H1 (cell line): ENCODE measurements around the gene TTC33. TPM values are rescaled to one million over a fixed set of nuclear protein-coding genes. Genes with fewer than 3 reads are reported as not detected.

Source experiments
- CTCF ChIA-PET: fragments of 300-600 bp; sonication (Branson Sonifier 250); formaldehyde crosslinking; loops from one replicate; lab custom pipeline; 2021; ENCODE audit not compliant: partially characterized antibody; lab: Charles Lee
- POLR2A ChIA-PET: fragments of 300-600 bp; sonication (Branson Sonifier 250); formaldehyde crosslinking; loops from one replicate; lab custom pipeline; 2021; ENCODE audit warnings: inconsistent platforms; ENCODE audit not compliant: partially characterized antibody; lab: Charles Lee
- DNase-seq, 2 experiments: peaks; one replicate each; pipeline versions ENCODE4 v3.0.0 to v3.0.0-alpha.2; 2010 to 2022; ENCODE audit warnings: low spot score in 2 of 2, low read depth in 1 of 2, mixed read lengths in 1 of 2
- FAIRE-seq: peaks from 2 replicates; lab custom pipeline; 2011; peaks lifted over from hg19 to GRCh38; lab: Jason Lieb, UNC
- H2AFZ ChIP-seq: 2 replicates; pipeline ENCODE4 v1.8.1; 2012; ENCODE audit warnings: low read length, inconsistent platforms
- H2AK5ac ChIP-seq: 2 replicates; pipeline ENCODE4 v1.6.1; 2013; ENCODE audit warnings: low read depth, low read length
- H2BK120ac ChIP-seq: replicated peaks from 2 replicates; pipeline ENCODE3; 2013; ENCODE audit warnings: low read depth, low read length, inconsistent platforms
- H2BK12ac ChIP-seq: 2 replicates; pipeline ENCODE4 v1.6.1; 2013; ENCODE audit warnings: low read depth, low read length
- H2BK15ac ChIP-seq: 2 replicates; pipeline ENCODE4 v1.6.1; 2013; ENCODE audit warnings: low read length
- H2BK20ac ChIP-seq: 2 replicates; pipeline ENCODE4 v1.6.1; 2013; ENCODE audit warnings: low read length
- H2BK5ac ChIP-seq: 2 replicates; pipeline ENCODE4 v1.6.1; 2013; ENCODE audit warnings: low read depth, low read length
- H3K14ac ChIP-seq: 2 replicates; pipeline ENCODE4 v1.6.1; 2013; ENCODE audit warnings: inconsistent platforms; ENCODE audit not compliant: insufficient read length
- H3K18ac ChIP-seq: 2 replicates; pipeline ENCODE4 v1.6.1; 2013; ENCODE audit warnings: low read length; ENCODE audit errors: extremely low read depth
- H3K23ac ChIP-seq: 2 replicates; pipeline ENCODE4 v1.6.1; 2013; ENCODE audit warnings: inconsistent platforms; ENCODE audit not compliant: insufficient read length
- H3K23me2 ChIP-seq: 2 replicates; pipeline ENCODE4 v1.6.1; 2013; ENCODE audit warnings: low read depth, low read length
- H3K27ac ChIP-seq: 2 replicates; pipeline ENCODE4 v1.6.1; 2011; ENCODE audit warnings: low read depth, low read length, inconsistent platforms
- H3K27me3 ChIP-seq, 4 experiments: replicated peaks in 1 of 4; 1 replicate in 1 of 4; 2 replicates in 3 of 4; pipeline versions ENCODE4 v1.6.1 to v1.8.1; 2011 to 2013; ENCODE audit warnings: low read length in 3 of 4, mild to moderate bottlenecking in 3 of 4, inconsistent platforms in 2 of 4, mixed read lengths in 2 of 4, moderate library complexity in 1 of 4; ENCODE audit not compliant: control insufficient read depth in 3 of 4, insufficient read depth in 3 of 4; ENCODE audit errors: extremely low read depth in 1 of 4
- H3K36me3 ChIP-seq, 4 experiments: 2 replicates each; pipeline versions ENCODE4 v1.6.1 to v1.8.1; 2011 to 2013; ENCODE audit warnings: mild to moderate bottlenecking in 4 of 4, low read length in 3 of 4, moderate library complexity in 2 of 4, control low read depth in 1 of 4, inconsistent platforms in 1 of 4; ENCODE audit not compliant: insufficient read depth in 4 of 4, control insufficient read depth in 2 of 4
- H3K4ac ChIP-seq: replicated peaks from 2 replicates; pipeline ENCODE3; 2013; ENCODE audit warnings: low read length, low read depth, mixed read lengths, inconsistent platforms; ENCODE audit not compliant: insufficient read length
- H3K4me1 ChIP-seq, 4 experiments: replicated peaks in 1 of 4; 1 replicate in 1 of 4; 2 replicates in 3 of 4; pipeline versions ENCODE4 v1.6.1 to v1.8.1; 2011 to 2013; ENCODE audit warnings: low read length in 3 of 4, inconsistent platforms in 2 of 4, mixed read lengths in 1 of 4; ENCODE audit not compliant: insufficient read depth in 4 of 4, control insufficient read depth in 3 of 4
- H3K4me2 ChIP-seq, 2 experiments: 2 replicates each; pipeline versions ENCODE4 v1.6.1 to v1.8.1; 2011 to 2013; ENCODE audit warnings: low read depth in 2 of 2, low read length in 2 of 2, control low read depth in 1 of 2, inconsistent platforms in 1 of 2, mild to moderate bottlenecking in 1 of 2; ENCODE audit not compliant: insufficient read depth in 1 of 2
- H3K4me3 ChIP-seq, 4 experiments: fragments of 200-600, 300-600 bp in 1 of 4; sonication (generic), shearing (Covaris generic), sonication (Bioruptor Twin) in 1 of 4; 2 replicates each; pipeline versions ENCODE4 v1.5.1 to v1.8.1; 2011 to 2016; ENCODE audit warnings: low read length in 4 of 4, low read depth in 3 of 4, control low read depth in 2 of 4, inconsistent platforms in 2 of 4, mild to moderate bottlenecking in 2 of 4, mixed read lengths in 1 of 4, moderate library complexity in 1 of 4; ENCODE audit not compliant: insufficient read depth in 2 of 4; ENCODE audit errors: extremely low read depth in 1 of 4
- H3K56ac ChIP-seq: replicated peaks from 2 replicates; pipeline ENCODE3; 2013; ENCODE audit warnings: low read depth, mild to moderate bottlenecking, mixed read lengths, low read length, inconsistent platforms; ENCODE audit not compliant: insufficient read length
- H3K79me1 ChIP-seq: 2 replicates; pipeline ENCODE4 v1.6.1; 2013; ENCODE audit warnings: low read depth, low read length, control low read depth
- H3K79me2 ChIP-seq, 2 experiments: 2 replicates each; pipeline versions ENCODE4 v1.6.1 to v1.8.1; 2012 to 2013; ENCODE audit warnings: low read length in 2 of 2, mild to moderate bottlenecking in 2 of 2, inconsistent platforms in 1 of 2; ENCODE audit not compliant: insufficient read depth in 2 of 2, control insufficient read depth in 1 of 2
- H3K9ac ChIP-seq, 4 experiments: replicated peaks in 1 of 4; 1 replicate in 1 of 4; 2 replicates in 3 of 4; pipeline versions ENCODE4 v1.6.1 to v1.8.1; 2011 to 2013; ENCODE audit warnings: low read depth in 3 of 4, low read length in 3 of 4, control low read depth in 2 of 4, mild to moderate bottlenecking in 2 of 4, moderate library complexity in 2 of 4, inconsistent platforms in 1 of 4; ENCODE audit errors: extremely low read depth in 1 of 4
- H3K9me3 ChIP-seq, 2 experiments: 2 replicates each; pipeline versions ENCODE4 v1.6.1 to v1.8.1; 2012 to 2013; ENCODE audit warnings: mild to moderate bottlenecking in 2 of 2, moderate library complexity in 2 of 2, control low read depth in 1 of 2, inconsistent platforms in 1 of 2, low read depth in 1 of 2, low read length in 1 of 2, mixed read lengths in 1 of 2; ENCODE audit not compliant: insufficient read depth in 2 of 2
- H4K20me1 ChIP-seq, 2 experiments: replicated peaks in 1 of 2; 2 replicates each; pipeline versions ENCODE3 to v1.8.1; 2011 to 2013; ENCODE audit warnings: inconsistent platforms in 2 of 2, low read length in 2 of 2, mild to moderate bottlenecking in 1 of 2; ENCODE audit not compliant: insufficient read depth in 2 of 2, control insufficient read depth in 1 of 2
- H4K5ac ChIP-seq: 2 replicates; pipeline ENCODE4 v1.6.1; 2013; ENCODE audit warnings: low read length, low read depth, mixed read lengths, inconsistent platforms; ENCODE audit not compliant: insufficient read length
- H4K8ac ChIP-seq: 2 replicates; pipeline ENCODE4 v1.8.0; 2013; ENCODE audit warnings: mild to moderate bottlenecking, moderate library complexity, low read length, inconsistent platforms; ENCODE audit not compliant: insufficient read depth; ENCODE audit errors: extremely low read depth
- H4K91ac ChIP-seq: replicated peaks from 2 replicates; pipeline ENCODE3; 2013; ENCODE audit warnings: low read length, mixed read lengths, inconsistent platforms; ENCODE audit not compliant: insufficient read length
- ATF3 ChIP-seq: IDR thresholded peaks from 2 replicates; pipeline ENCODE4 v1.6.1; 2011; ENCODE audit warnings: low read depth, mild to moderate bottlenecking, low read length; ENCODE audit not compliant: insufficient read depth
- CEBPB ChIP-seq: IDR thresholded peaks from 2 replicates; pipeline ENCODE4 v1.6.1; 2012; ENCODE audit warnings: low read depth, low read length
- SIN3A ChIP-seq, 2 experiments: IDR thresholded peaks in 1 of 2; conservative IDR thresholded peaks in 1 of 2; 2 replicates each; pipeline ENCODE4 v1.6.1; 2011 to 2012; ENCODE audit warnings: low read length in 2 of 2, improper control_type of control experiment in 1 of 2, low read depth in 1 of 2, mild to moderate bottlenecking in 1 of 2
- WGBS, 2 experiments: shearing (Covaris generic) in 1 of 2; methylation state at CpG; one replicate each; pipeline versions ENCODE4 v1.1.6 to v1.1.7; 2013 to 2015; ENCODE audit warnings: low lambda C conversion rate in 2 of 2, mixed read lengths in 2 of 2, inconsistent platforms in 1 of 2, low coverage in 1 of 2, missing lambda C conversion rate in 1 of 2; ENCODE audit not compliant: insufficient replicate concordance in 2 of 2, insufficient coverage in 1 of 2, insufficient read length in 1 of 2; ENCODE audit errors: extremely low coverage in 1 of 2, missing lambda C conversion rate in 1 of 2; 5-methylcytosine and 5-hydroxymethylcytosine counted together
- polyA plus RNA-seq, 7 experiments: library from polyadenylated mRNA; depleted of rRNA in 3 of 7; stranded (reverse) in 5 of 7; unstranded in 2 of 7; fragments of >200 nt in 5 of 7; fragments of 200-250 nt in 2 of 7; gene quantifications; 1 replicate in 5 of 7; 2 replicates in 1 of 7; 4 replicates in 1 of 7; pipeline versions ENCODE4 v1.2.1 to v1.2.3, GENCODE V29; 2011 to 2013; ENCODE audit warnings: missing spikeins in 2 of 7, mixed read lengths in 2 of 7
- total RNA-seq: library from RNA; stranded (reverse); fragmentation: NEBNext Ultra II Directional; extraction: Animal tissue kit (Norgen Biotek cat#: 25700); gene quantifications from 2 replicates; pipeline ENCODE4 v1.2.1, GENCODE V29; 2021

The TTC33 gene
- total and polyA plus RNA-seq, 2 of the 8 experiments (the other 6 are each of a cell fraction or from before 2014, with no cell fraction given): 1.2 to 12.6 TPM

- Histone ChIP-seq H3K23me2 (no peaks in the 10 kb centered on the region), H3K4ac (no peak overlapping the region), H4K20me1 (no peaks in the 10 kb centered on the region), H2AK5ac (no peak overlapping the region), H3K56ac (no peak overlapping the region), H3K4me1 (no peaks in the 10 kb centered on the region), H3K79me1 (no peaks in the 10 kb centered on the region), H3K14ac (no peak overlapping the region), H3K27ac (no peak overlapping the region), H3K4me2 (no peak overlapping the region), H2BK120ac (no peak overlapping the region), H2BK15ac (no peak overlapping the region), H4K91ac (no peak overlapping the region), H3K9me3 (no peaks in the 10 kb centered on the region), H3K18ac (no peak overlapping the region), H3K4me3 (no peak overlapping the region), H3K9ac (no peak overlapping the region), H4K5ac (no peak overlapping the region), H3K36me3 (no peaks in the 10 kb centered on the region), H2BK12ac (no peak overlapping the region), H4K8ac (no peak overlapping the region), H2BK5ac (no peak overlapping the region), H3K23ac (no peak overlapping the region), H3K27me3 (peaks cover 0 to 1% (median 0%) of the 10 kb centered on the region in 4 experiments; a peak in 1 of 7 replicates), H3K79me2 (no peaks in the 10 kb centered on the region), H2BK20ac (no peak overlapping the region), H2AFZ (no peak overlapping the region)
- POLR2A ChIA-PET: no interaction called here
- WGBS, 2 experiments: 87% methylated on average over 4 of the region's 4 CpGs; no CpG with 5 or more reads in 1 of the 2 experiments
- CTCF ChIA-PET: no interaction called here
- DNase-seq: no peak
- TF ChIP-seq SIN3A (conservative IDR thresholded peaks at IDR 0.05 in 1 of 2, IDR thresholded peaks at IDR 0.05 in 1 of 2; ENCODE audit: low read depth in 1 of 2, low read length in 2 of 2) (no peak), ATF3 (no peak), CEBPB (no peak)
- no peak for FAIRE-seq
Observed at GRCh38 chr5:40518485-40518917, 237.3 kb downstream of the TTC33 start.
